ENCODE results near the gene GSG1. TPM values are rescaled to one million over a fixed set of nuclear protein-coding genes. Genes with fewer than 3 reads are reported as not detected.

GSG1 gene
- total RNA-seq, 1 experiment from 2014 or later: 0.22 TPM

DNA sequence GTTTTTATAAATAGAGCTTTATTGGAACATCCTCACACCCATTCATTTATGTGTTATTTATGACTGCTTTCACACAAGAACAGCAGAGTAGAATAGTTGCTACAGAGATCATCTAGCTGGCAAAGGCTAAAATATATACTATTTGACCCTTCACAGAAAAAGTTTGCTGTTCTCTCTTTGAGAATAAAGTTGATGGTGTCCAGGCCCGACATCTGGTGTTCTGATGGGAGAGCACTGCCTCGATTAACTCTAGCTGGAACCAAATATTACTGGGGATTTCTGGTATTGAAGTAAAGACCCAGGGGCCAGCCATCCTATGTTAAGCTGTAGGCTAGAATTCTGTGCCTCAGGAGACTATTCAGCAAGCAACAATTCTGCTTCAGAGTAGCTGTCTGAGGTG, 37.5 kb downstream of the GSG1 start:
- Histone ChIP-seq H3K4me1 (ENCODE audit: insufficient read depth, low read length) (no peaks in the 10 kb centered on the region), H3T11ph (ENCODE audit: low read length) (no peak overlapping the region), H4K20me1 (ENCODE audit: control insufficient read depth, insufficient read depth, insufficient read length) (no peaks in the 10 kb centered on the region), H2BK5ac (ENCODE audit: insufficient read length, low read length) (no peak overlapping the region), H4K91ac (ENCODE audit: insufficient read length, low read depth, low read length) (no peak overlapping the region), H4K5ac (ENCODE audit: insufficient read length, low read depth, low read length) (no peak overlapping the region), H3K56ac (ENCODE audit: insufficient read length, low read depth, low read length) (no peak overlapping the region), H3K9ac (ENCODE audit: extremely low read depth, insufficient read length, low read length) (no peak overlapping the region), H2BK120ac (ENCODE audit: low read depth, low read length, poor library complexity, severe bottlenecking) (no peak overlapping the region), H2AFZ (ENCODE audit: low read length) (no peak overlapping the region), H3K23ac (ENCODE audit: insufficient read length, low read depth, low read length) (no peak overlapping the region), H3K27ac (ENCODE audit: insufficient read length, low read depth, low read length) (no peak overlapping the region), H2BK12ac (ENCODE audit: insufficient read length, low read depth, low read length) (no peak overlapping the region), H3K9me3 (ENCODE audit: control insufficient read depth, low read depth, low read length) (no peaks in the 10 kb centered on the region), H4K8ac (replicated peaks; ENCODE audit: insufficient read length, low read depth, low read length) (no peak overlapping the region), H3K79me1 (ENCODE audit: insufficient read depth, low read depth, low read length, poor library complexity, severe bottlenecking) (no peaks in the 10 kb centered on the region), H3K27me3 (ENCODE audit: insufficient read depth, low read length) (no peaks in the 10 kb centered on the region), H3K14ac (ENCODE audit: insufficient read depth, low read length) (no peak overlapping the region), H2BK15ac (ENCODE audit: low read depth, low read length) (no peak overlapping the region), H2BK20ac (ENCODE audit: low read depth, low read length, poor library complexity, severe bottlenecking) (no peak overlapping the region), H3K18ac (ENCODE audit: insufficient read length, low read depth, low read length) (no peak overlapping the region), H2AK5ac (ENCODE audit: insufficient read length, low read length) (no peak overlapping the region), H3K79me2 (ENCODE audit: insufficient read depth, low read length) (0 out of 2 replicates have a peak, but pooled peaks cover 2% of the 10 kb centered on the region), H3K4ac (ENCODE audit: low read depth, low read length) (no peak overlapping the region), H3K4me2 (ENCODE audit: insufficient read depth, insufficient read length, low read length) (no peak overlapping the region), H3K23me2 (ENCODE audit: insufficient read length, low read depth, low read length, poor library complexity, severe bottlenecking) (no peaks in the 10 kb centered on the region)
- TF ChIP-seq, protein P1, sequence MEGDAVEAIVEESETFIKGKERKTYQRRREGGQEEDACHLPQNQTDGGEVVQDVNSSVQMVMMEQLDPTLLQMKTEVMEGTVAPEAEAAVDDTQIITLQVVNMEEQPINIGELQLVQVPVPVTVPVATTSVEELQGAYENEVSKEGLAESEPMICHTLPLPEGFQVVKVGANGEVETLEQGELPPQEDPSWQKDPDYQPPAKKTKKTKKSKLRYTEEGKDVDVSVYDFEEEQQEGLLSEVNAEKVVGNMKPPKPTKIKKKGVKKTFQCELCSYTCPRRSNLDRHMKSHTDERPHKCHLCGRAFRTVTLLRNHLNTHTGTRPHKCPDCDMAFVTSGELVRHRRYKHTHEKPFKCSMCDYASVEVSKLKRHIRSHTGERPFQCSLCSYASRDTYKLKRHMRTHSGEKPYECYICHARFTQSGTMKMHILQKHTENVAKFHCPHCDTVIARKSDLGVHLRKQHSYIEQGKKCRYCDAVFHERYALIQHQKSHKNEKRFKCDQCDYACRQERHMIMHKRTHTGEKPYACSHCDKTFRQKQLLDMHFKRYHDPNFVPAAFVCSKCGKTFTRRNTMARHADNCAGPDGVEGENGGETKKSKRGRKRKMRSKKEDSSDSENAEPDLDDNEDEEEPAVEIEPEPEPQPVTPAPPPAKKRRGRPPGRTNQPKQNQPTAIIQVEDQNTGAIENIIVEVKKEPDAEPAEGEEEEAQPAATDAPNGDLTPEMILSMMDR (conservative IDR thresholded peaks at IDR 0.05): no peak
- Mint-ChIP-seq H3K4me1 (peaks cover 8 to 10% of the 10 kb centered on the region in 2 experiments), H3K4me3 (no peak overlapping the region), H3K27me3 (ENCODE audit: low read depth) (no peaks in the 10 kb centered on the region), H3K9me3 (no peaks in the 10 kb centered on the region), H3K36me3 (ENCODE audit: insufficient read depth in 1 of 3, low read depth in 3 of 3) (peaks cover 5 to 36% (median 35%) of the 10 kb centered on the region in 3 experiments; a peak in 6 of 7 replicates), H3K27ac (no peak overlapping the region)
- DNase-seq: no peak
- WGBS (ENCODE audit: extremely low coverage, insufficient read length, low lambda C conversion rate): no CpG with 5 or more reads among the region's 2 CpGs
